Adrenal gland (tissue), 5 donors: ENCODE measurements around the gene LRP1-AS.

Experiments used
- CTCF ChIP-seq, 6 experiments: fragments of 450-650 bp in 4 of 6; fragments of 200-600 bp in 2 of 6; sonication (generic) in 1 of 6; IDR thresholded peaks; 1 replicate in 5 of 6; 2 replicates in 1 of 6; pipeline versions ENCODE4 v1.5.1 to v1.8.0; 2016 to 2021; ENCODE audit warnings: antibody characterized with exemption in 6 of 6, mild to moderate bottlenecking in 2 of 6, moderate library complexity in 1 of 6
- POLR2A ChIP-seq, 2 donors: fragments of 450-650 bp; IDR thresholded peaks; one replicate each; pipeline ENCODE4 v1.6.1; 2017; ENCODE audit warnings: antibody characterized with exemption in 2 of 2, mild to moderate bottlenecking in 2 of 2, moderate library complexity in 1 of 2
- donor health status: DM: no; HTN: no; CAD: no.

GRCh38 chr12:57190037-57190436 lies 42.6 kb upstream of the LRP1-AS start:
- TF ChIP-seq CTCF (IDR thresholded peaks at IDR 0.05), result no peak
- no peak for TF ChIP-seq POLR2A (IDR thresholded peaks at IDR 0.05)
